B cell (primary cell): ENCODE measurements around the gene SPTBN1. TPM values are rescaled to one million over a fixed set of nuclear protein-coding genes. Genes with fewer than 3 reads are reported as not detected.

Source experiments
- ATAC-seq: fragments of 200-7000 bp; cut with Tn5 transposase; one replicate; pipeline ENCODE4 v1.10.0; 2021; ENCODE audit warnings: low read depth, mild to moderate bottlenecking, moderate number of reproducible peaks, moderate library complexity
- CTCF ChIA-PET: fragments of 350-600 bp; sonication (Branson Sonifier 250); formaldehyde crosslinking; loops from one replicate; lab custom pipeline; 2021; ENCODE audit warnings: antibody characterized with exemption, inconsistent platforms; lab: Charles Lee
- POLR2A ChIA-PET: fragments of 350-600 bp; sonication (Branson Sonifier 250); formaldehyde crosslinking; loops from one replicate; lab custom pipeline; 2021; ENCODE audit warnings: antibody characterized with exemption; lab: Charles Lee
- DNase-seq: peaks from one replicate; pipeline ENCODE4 v3.0.0; 2013
- H2AFZ ChIP-seq: 2 replicates; pipeline ENCODE4 v1.6.1; 2012; ENCODE audit warnings: mild to moderate bottlenecking, low read depth, low read length; ENCODE audit not compliant: insufficient read depth, poor library complexity, severe bottlenecking
- H3K27ac ChIP-seq, 2 donors: 1 replicate in 1 of 2; 2 replicates in 1 of 2; pipeline ENCODE4 v1.5.1; 2012 to 2013; ENCODE audit warnings: low read length in 2 of 2, mild to moderate bottlenecking in 2 of 2, moderate library complexity in 1 of 2
- H3K27me3 ChIP-seq, 4 experiments: fragments of 200-600 bp in 1 of 4; sonication (generic) in 1 of 4; replicated peaks in 1 of 4; 1 replicate in 2 of 4; 2 replicates in 2 of 4; pipeline versions ENCODE4 v1.6.1 to v1.7.0; 2013 to 2016; ENCODE audit warnings: low read length in 3 of 4, mild to moderate bottlenecking in 2 of 4, mixed read lengths in 1 of 4, moderate library complexity in 1 of 4; ENCODE audit not compliant: insufficient read depth in 4 of 4, control insufficient read depth in 3 of 4; ENCODE audit errors: control extremely low read depth in 1 of 4
- H3K36me3 ChIP-seq, 2 experiments: replicated peaks in 1 of 2; 1 replicate in 1 of 2; 2 replicates in 1 of 2; pipeline versions ENCODE4 v1.6.1 to v1.7.1; 2013; ENCODE audit warnings: low read length in 1 of 2; ENCODE audit not compliant: insufficient read depth in 2 of 2, control insufficient read depth in 1 of 2; ENCODE audit errors: control extremely low read depth in 1 of 2, extremely low read depth in 1 of 2
- H3K4me1 ChIP-seq, 2 donors: fragments of 200-600 bp in 1 of 2; sonication (generic) in 1 of 2; 1 replicate in 1 of 2; 2 replicates in 1 of 2; pipeline versions ENCODE4 v1.5.1 to v1.6.1; 2013 to 2017; ENCODE audit warnings: low read length in 2 of 2; ENCODE audit not compliant: control insufficient read depth in 2 of 2, insufficient read depth in 2 of 2
- H3K4me2 ChIP-seq: replicated peaks from 2 replicates; pipeline ENCODE3; 2012; ENCODE audit warnings: mild to moderate bottlenecking, low read depth, low read length; ENCODE audit not compliant: poor library complexity, severe bottlenecking
- H3K4me3 ChIP-seq, 5 experiments: fragments of 200-600 bp in 1 of 5; sonication (generic) in 1 of 5; 1 replicate in 3 of 5; 2 replicates in 2 of 5; pipeline versions ENCODE4 v1.5.1 to v1.7.0; 2011 to 2016; ENCODE audit warnings: low read length in 4 of 5, mild to moderate bottlenecking in 4 of 5, low read depth in 2 of 5, control low read depth in 1 of 5, moderate library complexity in 1 of 5; ENCODE audit not compliant: insufficient read depth in 1 of 5; ENCODE audit errors: control extremely low read depth in 1 of 5, extremely low read depth in 1 of 5
- H3K79me2 ChIP-seq: fragments of 200-600 bp; sonication (generic); one replicate; pipeline ENCODE4 v1.6.0; 2016; ENCODE audit warnings: low read length; ENCODE audit not compliant: control insufficient read depth, insufficient read depth
- H3K9ac ChIP-seq: fragments of 200-600 bp; sonication (generic); 2 replicates; pipeline ENCODE4 v1.6.1; 2017; ENCODE audit warnings: mild to moderate bottlenecking, low read length, moderate library complexity
- H3K9me3 ChIP-seq, 3 donors: one replicate each; pipeline versions ENCODE4 v1.6.1 to v1.7.1; 2013; ENCODE audit warnings: low read length in 2 of 3; ENCODE audit not compliant: control insufficient read depth in 2 of 3, insufficient read depth in 1 of 3; ENCODE audit errors: control extremely low read depth in 1 of 3
- H4K20me1 ChIP-seq: 2 replicates; pipeline ENCODE4 v1.6.0; 2012; ENCODE audit warnings: mild to moderate bottlenecking, low read length; ENCODE audit not compliant: insufficient read depth, control insufficient read depth, poor library complexity, severe bottlenecking
- H3K27ac Mint-ChIP-seq: one replicate; pipeline ENCODE4 v1.8.0; 2021; ENCODE audit warnings: mixed read lengths
- H3K27me3 Mint-ChIP-seq: one replicate; pipeline ENCODE4 v1.8.0; 2021; ENCODE audit warnings: mixed read lengths
- H3K4me1 Mint-ChIP-seq: one replicate; pipeline ENCODE4 v1.8.0; 2021; ENCODE audit warnings: mixed read lengths
- H3K4me3 Mint-ChIP-seq: one replicate; pipeline ENCODE4 v1.8.0; 2021; ENCODE audit warnings: mixed read lengths
- H3K9me3 Mint-ChIP-seq: one replicate; pipeline ENCODE4 v1.8.0; 2022; ENCODE audit warnings: mixed read lengths; ENCODE audit not compliant: insufficient read depth
- CTCF ChIP-seq: fragments of 200-600 bp; IDR thresholded peaks from one replicate; pipeline ENCODE4 v1.8.0; 2022; ENCODE audit warnings: antibody characterized with exemption, mild to moderate bottlenecking
- EZH2 ChIP-seq: IDR thresholded peaks from 2 replicates; pipeline ENCODE4 v1.6.1; 2012; ENCODE audit warnings: borderline replicate concordance, low read depth, mild to moderate bottlenecking, moderate library complexity, low read length; ENCODE audit not compliant: insufficient read depth, poor library complexity, severe bottlenecking
- WGBS: methylation state at CpG from one replicate; pipeline ENCODE4 v1.1.5; 2013; ENCODE audit warnings: missing lambda C conversion rate; ENCODE audit not compliant: insufficient coverage; 5-methylcytosine and 5-hydroxymethylcytosine counted together
- intact Hi-C: fragments of 100-400 bp; cut with micrococcal nuclease; formaldehyde crosslinking; loops from one replicate; pipeline ENCODE4 v1.10.0; 2022
- polyA plus RNA-seq: library from polyadenylated mRNA; depleted of rRNA; stranded (reverse); fragments of >200 nt; gene quantifications from 2 replicates; pipeline ENCODE4 v1.2.3, GENCODE V29; 2012
- total RNA-seq, 2 donors: library from RNA; stranded (reverse); fragments of 120-200 nt in 1 of 2; gene quantifications; 1 replicate in 1 of 2; 2 replicates in 1 of 2; pipeline versions ENCODE4 v1.2.3 to v1.2.4, GENCODE V29; 2013 to 2022

SPTBN1 gene
- total and polyA plus RNA-seq, 2 donors (not counting 1 experiment from before 2014, with no cell fraction given): 43.7 to 144 TPM

- DNase-seq (peak; percentile 71), ATAC-seq (peak; percentile 83)
- Histone ChIP-seq H3K79me2 (no peaks in the 10 kb centered on the region), H3K9ac (peak overlapping the region; percentile 3), H3K27me3 (no peaks in the 10 kb centered on the region), H4K20me1 (no peaks in the 10 kb centered on the region), H3K27ac (peak overlapping the region in 1 of 2 donors; percentile 0), H3K4me1 (peaks cover 18% of the 10 kb centered on the region in 2 donors), H3K36me3 (peaks cover 0 to 16% of the 10 kb centered on the region in 2 experiments), H3K4me3 (peak overlapping the region in 2 of 5 experiments; percentile 8 to 39), H3K9me3 (no peaks in the 10 kb centered on the region), H3K4me2 (peak overlapping the region; percentile 63), H2AFZ (peak overlapping the region; percentile 28)
- intact Hi-C loops: loop anchor here (1.0 kb wide), 1 partner anchor 50 kb away; the partner anchor contains the start of gene EML6
- no peak for TF ChIP-seq CTCF
- no peak for TF ChIP-seq EZH2
- Mint-ChIP-seq H3K4me3 (peak overlapping the region; percentile 79), H3K27me3 (no peaks in the 10 kb centered on the region), H3K4me1 (peaks cover 28% of the 10 kb centered on the region), H3K9me3 (no peaks in the 10 kb centered on the region), H3K27ac (peak overlapping the region; percentile 75)
- CTCF ChIA-PET: interaction anchor here (0.7 to 8.1 kb wide), 13 partner anchors 8 to 566 kb away, joined by 3 to 47 read pairs (median 5); no protein-coding TSS in a partner anchor
- 38% methylated on average over 3 of the region's 12 CpGs for WGBS
- POLR2A ChIA-PET: interaction anchor here (0.6 to 0.9 kb wide), 4 partner anchors 13 to 147 kb away, joined by 3 to 13 read pairs (median 4); no protein-coding TSS in a partner anchor
Measured at GRCh38 chr2:54672590-54673456, 216.7 kb downstream of the SPTBN1 start.
